ENCODE data around the gene CTSA.

- no peak for TF ChIP-seq CTCF (IDR thresholded peaks at IDR 0.05)
- no peak for TF ChIP-seq POLR2A (IDR thresholded peaks at IDR 0.05)
These were observed 9.9 kb upstream of the CTSA start, which contains the start of gene ZSWIM1 for GRCh38 chr20:45880988-45881788.

Data from testis (tissue), 2 donors.